ENCODE measurements around the gene BLOC1S3.
A peak's percentile ranks its signal among the peaks of the same experiment; 100 is the strongest.

The BLOC1S3 gene

DNA sequence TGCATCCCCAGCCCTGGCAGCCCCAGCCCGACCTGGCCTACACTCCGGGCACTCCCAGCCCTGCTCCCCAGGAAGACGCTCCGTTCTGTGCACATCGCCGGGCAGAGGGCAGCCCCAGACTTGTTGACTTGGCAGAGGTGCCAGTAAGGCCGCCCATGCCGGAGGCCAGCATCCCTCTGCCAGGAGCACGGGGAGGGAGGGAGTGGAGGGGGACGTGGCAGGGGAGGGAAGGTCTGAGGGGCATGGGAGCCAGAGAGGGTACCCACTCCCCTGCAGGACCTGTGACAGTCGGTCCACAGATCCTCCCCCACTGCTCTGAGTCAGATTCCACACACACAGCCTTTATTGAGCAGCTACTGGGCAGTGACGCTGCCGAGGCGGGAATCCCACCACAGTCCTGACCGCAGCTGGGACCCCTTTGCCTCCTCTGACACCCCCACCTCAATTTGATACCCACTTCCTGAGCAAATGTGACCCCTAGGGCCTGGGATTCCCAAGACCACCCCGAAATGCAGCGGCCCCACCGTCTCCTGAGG, 15.9 kb upstream of the BLOC1S3 start:
- no peak for DNase-seq

DNA sequence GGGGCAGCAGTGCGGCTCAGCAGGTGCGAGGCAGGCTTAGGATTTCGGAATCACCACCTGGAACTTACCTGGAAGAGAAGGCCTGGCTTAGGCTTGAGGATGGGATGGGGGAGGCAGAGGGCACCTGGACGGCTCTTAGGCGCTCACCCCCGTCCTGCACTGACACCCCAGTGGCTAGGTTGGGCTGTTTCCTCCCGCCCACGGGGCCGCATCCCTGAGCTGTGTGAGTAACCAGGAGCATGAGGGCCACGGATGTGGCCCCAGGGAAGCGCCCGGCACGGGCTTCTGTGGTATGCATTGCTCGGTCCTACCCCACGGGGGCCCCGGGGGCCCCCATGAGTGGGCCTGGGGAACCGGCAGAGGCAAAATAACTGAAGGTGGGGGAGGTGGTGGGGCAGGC, 15.4 kb upstream of the BLOC1S3 start:
- no peak for DNase-seq

DNA sequence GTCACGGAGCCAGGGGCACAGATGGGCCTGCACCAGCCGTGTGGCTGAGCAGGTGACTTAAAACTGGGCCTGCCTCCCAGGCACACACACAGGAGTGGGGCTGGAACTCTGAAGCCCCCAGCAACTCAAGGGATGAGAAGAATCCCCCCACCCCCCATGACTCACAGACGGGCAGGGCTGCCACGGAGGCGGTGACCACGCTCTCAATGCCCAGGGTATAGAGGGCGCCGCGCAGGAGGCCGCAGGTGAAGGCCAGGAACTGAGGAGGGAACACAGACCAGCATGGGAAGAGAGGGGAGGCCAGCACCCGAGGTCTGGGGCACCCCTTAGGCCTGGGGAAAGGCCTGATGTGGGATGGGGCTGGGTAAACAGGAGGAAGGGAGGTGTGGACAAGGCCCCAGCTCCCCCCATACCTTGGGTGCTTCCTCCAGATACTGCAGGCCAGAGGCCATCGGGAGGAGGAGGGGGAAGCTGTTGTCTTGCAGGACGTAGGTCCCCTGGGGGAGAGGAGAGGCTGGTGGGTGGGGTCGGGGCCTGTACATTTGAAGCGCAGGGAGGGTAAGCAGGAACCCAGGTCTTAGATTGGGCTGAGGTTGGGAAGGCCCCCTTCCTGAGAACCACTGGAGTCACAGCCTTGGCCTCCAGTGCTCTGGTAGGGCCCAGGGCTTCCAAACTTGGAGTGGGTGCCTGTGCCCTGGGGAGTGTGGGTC, 14.7 kb upstream of the BLOC1S3 start:
- DNase-seq = no peak

DNA sequence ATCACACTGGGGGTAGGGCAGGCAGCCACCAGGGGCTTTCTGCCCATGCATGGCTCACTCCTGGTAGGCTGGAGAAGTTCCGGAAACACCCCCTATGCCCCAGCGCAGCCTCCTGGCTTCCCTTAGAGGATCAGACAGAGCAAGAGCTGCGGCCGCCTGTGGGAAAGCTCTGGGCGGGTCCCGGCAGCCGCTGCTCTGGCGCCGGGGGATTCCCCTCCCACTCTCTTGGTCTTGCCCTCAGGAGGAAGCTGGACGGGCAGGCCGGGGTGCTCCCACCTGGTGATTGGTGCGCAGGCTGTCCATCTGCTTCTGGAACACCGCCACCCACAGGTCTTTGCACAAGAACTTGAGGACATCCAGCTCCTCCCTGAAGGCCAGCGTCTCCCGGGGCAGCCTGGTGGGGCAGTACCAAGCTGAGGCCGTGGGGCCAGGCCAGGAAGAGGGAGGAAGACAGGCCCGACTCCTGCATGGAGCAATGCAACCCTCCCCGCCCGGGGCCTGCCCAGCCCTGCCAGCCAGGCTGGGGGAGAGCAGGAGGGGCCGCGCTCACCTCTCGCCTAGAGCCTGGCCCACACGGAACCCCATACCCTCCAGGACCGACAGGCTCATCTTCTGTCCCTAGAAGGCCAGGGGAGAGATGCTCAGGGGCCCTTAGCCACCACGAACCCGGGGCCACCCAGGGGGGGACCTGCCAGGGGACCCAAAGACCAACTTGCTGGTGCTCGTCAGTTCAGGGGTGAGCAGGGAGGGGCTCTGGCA, 13.8 kb upstream of the BLOC1S3 start:
- no peak for DNase-seq

DNA sequence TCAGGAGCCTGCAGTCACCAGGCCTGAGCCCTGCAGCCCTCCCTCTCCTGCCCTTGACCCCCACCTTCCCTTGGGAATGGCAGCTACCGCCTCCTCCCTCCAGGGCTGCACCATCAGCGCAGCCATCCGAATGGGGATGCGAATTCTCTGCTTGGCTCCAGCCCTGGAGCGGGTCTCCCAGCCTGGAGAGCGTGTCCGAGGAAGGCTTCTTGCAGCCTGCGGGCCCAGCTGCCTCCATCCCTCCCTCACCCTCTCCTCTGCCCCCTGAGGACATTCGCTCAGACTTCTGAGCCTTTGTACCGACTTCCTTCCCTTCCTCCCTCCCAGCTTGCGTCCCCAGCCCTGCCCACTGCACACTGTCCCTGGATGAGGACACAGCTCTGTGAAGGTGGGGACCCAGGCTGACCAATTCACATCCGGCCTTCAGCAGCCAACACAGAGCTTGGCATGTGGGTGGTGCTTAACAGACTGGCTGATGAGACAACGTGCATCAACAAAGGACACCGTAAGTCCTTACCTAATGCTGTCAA, 11.8 kb upstream of the BLOC1S3 start:
- DNase-seq = no peak

DNA sequence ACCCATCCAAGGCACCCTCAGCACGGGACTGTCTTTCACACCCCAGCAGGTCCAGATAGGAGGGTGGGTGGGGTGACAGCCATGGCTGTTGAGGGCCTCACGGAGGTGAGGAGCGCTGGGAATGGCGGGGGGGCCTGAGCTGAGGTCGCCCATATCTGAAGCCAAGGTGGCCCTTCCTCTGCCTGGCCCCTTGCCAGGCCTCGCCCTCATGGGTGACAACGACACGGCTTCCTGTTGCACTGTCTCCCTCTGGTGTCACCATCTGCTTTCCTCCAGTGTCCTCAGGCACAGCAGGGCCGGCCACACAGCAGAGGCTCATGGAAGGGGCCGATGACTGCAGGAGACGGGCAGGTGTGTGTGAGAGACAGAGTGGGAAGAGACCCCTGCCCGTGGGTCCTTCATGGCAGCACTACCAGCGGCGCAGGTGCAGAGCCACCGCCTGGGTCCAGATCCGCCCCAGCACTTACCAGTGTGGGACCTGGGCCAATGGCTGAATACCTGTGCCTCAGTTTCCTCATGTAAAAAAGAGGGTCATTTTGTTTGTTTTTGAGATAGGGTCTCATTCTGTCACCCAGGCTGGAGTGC, 9.7 kb upstream of the BLOC1S3 start:
- peak; percentile 31 for DNase-seq

DNA sequence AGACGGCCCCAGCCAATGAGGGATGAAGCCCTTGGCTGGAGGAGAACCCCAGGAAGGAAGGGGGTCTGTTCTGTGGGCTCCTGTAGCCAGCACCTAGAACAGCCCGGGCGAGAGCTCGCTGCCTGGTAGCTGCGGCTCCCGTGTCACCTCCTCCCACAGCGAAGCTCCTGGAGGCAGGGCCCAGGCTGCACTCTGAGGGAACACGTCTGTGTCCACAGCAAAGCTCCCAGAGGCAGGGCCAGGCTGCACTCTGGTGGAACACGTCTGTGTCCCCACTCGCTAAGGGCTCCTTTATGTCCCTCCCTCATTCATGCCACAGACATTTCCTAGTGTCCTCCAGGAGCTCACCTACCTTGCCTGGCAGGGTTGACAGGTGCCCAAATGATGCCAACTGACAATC, 9.0 kb upstream of the BLOC1S3 start:
- no peak for DNase-seq

DNA sequence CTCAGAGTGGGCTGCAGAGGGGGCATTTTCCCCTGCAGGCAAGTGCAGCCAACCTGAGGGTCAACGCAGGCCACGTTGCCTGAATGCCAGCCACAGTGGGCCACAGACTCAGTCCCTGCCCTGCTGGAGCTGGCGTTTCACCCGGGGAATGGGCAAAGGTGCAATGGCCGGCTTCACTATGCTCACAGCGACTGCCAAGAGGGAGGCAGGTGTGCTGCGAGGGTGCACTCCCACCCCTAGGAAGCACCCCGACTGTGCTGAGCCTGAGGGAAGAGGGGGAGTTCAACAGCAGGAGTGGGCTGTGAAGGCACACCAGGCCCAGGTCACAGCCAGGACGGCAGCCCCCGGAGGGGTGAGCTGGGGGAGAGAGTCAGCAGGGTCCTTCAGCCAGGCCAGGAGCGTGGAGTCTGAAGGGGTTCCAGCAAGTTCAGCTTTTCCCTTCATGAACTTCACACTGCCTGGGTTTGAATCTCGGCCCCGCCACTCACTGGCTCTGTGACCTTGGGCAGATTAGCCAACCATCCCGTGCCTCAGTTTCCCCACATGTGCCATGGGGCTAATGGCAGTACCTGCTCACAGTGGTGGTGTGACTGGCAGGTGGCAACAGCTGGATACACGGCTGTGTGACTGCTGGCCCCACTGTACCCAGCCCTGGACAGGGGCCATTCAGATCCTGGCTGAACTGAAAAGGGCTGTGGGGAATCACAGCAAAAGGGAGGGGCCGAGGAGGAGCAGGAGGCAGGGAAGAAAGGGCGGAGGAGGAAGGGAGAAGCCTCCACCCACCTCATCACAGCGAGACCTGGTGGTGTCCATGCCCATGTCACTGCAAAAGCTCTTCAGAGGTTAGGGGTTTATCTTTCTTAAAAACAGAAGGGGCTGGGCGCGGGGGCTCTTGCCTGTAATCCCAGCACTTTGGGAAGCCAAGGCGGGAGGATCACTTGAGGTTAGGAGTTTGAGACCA, 8.2 kb upstream of the BLOC1S3 start:
- no peak for DNase-seq

DNA sequence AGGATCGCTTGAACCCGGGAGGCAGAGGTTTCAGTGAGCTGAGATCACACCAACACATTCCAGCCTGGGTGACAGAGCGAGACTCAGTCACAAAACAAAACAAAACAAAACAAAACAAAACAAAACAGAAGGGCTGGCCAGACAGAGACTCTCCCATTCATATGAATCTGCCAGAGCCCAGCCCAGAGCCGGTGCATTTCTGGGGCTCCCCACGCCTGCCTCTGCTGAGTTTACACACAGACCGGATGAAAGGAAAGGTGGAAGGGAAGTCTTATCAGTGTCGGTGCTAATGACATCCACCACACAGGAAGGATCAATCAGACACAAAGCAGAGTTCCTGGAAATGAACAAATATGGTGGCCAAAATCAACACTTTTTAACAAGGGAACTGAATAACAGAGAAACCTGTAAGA, 7.4 kb upstream of the BLOC1S3 start:
- DNase-seq = no peak

DNA sequence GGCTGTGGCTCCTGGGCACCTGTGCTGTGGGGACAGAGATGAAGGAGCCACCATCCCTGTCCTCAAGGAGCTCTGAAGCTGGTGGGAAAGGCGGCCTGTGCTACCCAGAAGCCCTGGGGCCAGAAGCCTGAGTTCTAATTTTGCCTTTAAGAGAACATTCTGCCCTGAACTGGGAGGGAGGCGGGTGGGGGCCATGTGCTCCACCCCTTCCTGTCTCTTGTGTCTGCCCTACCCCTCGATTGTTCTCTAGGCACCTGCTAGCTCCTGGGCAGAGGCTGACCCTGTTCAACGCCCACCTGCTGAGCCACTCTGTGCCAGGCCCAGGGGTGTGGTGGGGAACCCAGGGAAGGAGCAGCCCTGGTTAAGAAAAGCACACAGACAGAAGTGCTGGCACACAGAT, 6.4 kb upstream of the BLOC1S3 start:
- DNase-seq = no peak

DNA sequence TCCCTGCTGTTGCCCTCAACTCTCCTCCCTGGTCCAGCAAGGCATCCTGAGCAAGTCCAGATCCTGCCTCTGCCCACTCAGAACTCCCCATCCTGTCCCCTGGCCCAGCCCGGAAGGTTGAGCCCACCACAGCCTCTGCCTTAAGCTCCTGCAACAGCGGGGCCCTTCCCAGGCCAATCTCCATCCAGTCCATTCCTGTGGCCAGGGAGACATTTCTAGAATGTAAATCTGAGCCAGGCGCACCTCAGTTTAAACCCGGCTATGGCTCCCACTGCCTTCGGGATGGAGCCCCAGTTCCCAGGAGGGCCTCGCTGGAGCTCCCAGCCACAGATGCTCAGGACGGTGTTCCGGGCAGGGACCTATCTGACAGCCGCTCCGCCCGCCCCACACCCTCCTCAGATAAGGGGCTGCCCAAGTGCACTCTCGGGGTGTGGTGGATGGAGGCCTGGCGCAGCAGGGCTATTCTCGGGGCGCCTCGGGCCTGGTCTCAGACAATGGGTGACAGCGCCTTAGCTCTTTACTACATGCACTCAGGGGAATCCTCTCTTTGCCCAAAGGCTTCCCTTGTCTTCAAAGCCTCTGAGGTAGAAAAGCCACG, 5.9 kb upstream of the BLOC1S3 start:
- DNase-seq = no peak

DNA sequence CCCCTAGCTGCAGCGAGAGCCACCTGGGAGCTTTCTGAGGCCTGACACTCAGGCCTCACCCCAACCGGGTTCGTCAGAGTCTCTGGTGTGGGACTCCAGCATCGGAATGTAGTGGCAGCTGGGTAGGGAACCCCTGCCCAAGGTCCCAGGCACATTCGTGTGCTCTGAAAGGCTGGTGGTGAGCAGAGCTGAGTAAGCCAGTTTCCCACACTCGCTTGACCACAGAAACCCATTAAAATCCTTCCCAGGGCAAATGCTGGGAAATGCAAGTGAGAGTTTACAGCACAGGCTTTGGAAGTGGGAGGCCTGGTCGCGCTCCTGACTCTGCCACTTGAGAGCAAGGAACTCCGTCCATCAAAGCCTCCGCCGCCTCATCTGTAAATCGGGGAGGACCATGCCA, 4.8 kb upstream of the BLOC1S3 start:
- DNase-seq = no peak

DNA sequence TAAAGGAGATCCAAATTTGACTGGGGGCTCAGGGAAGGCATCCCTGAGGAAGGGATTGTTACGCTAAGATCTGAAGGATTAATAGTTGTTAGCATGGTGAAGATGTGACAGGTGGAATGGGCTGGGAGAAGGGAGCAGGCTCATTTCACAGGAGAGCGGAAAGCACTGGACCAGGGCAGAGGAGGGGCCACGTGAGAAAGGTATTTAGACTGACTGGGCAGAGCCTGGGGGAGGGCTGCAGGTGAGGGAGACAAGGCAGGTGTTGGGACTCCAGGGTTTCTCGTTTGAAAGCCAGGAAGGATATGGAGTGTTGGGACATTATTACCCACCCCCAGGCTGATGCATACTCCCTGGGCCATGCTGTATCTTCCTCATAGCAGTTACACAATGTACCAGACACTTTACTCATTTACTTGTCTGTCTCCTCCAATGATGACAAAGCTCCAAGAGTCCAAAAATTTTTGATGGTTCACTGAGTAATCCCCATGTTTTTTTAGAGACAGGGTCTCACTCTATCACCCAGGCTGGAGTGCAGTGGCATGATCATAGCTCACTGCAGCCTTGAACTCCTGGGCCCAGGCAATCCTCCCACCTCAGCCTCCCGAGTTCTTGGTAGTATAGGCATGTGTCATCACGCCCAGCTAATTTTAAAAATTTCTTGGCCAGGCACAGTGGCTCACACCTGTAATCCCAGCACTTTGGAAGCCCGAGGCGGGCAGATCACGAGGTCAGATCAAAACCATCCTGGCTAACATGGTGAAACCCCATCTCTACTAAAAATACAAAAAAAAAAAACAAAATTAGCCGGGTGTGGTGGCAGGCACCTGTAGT, 2.9 kb upstream of the BLOC1S3 start:
- DNase-seq = no peak

DNA sequence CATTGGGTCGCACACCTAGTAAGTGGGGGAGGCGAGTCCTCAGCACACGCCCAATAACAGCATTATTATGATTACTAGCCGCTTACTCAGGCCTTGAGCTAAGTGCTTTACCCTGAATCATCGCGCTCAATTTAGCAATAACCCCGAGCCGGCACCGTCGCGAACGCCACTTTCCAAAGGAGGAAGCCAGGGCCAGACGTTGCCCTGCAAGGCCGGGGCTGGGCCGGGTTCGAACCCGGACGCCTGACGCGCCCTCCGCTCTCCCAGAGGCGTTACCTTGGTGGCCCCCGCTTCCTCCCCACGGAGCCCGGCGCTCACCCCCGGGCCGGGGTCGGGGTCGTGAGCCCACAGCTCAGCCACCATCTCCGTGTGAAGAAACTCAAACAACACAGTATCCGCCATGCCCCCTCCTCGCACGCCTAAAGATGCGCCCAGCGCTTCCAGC, 745 bp upstream of the BLOC1S3 start, which contains the start of gene TRAPPC6A:
TRAPPC6A (minus strand) TSS at position 421 of the 445 bp plus-strand sequence; CDS start at position 402, 19 bp downstream.
- no peak for DNase-seq

DNA sequence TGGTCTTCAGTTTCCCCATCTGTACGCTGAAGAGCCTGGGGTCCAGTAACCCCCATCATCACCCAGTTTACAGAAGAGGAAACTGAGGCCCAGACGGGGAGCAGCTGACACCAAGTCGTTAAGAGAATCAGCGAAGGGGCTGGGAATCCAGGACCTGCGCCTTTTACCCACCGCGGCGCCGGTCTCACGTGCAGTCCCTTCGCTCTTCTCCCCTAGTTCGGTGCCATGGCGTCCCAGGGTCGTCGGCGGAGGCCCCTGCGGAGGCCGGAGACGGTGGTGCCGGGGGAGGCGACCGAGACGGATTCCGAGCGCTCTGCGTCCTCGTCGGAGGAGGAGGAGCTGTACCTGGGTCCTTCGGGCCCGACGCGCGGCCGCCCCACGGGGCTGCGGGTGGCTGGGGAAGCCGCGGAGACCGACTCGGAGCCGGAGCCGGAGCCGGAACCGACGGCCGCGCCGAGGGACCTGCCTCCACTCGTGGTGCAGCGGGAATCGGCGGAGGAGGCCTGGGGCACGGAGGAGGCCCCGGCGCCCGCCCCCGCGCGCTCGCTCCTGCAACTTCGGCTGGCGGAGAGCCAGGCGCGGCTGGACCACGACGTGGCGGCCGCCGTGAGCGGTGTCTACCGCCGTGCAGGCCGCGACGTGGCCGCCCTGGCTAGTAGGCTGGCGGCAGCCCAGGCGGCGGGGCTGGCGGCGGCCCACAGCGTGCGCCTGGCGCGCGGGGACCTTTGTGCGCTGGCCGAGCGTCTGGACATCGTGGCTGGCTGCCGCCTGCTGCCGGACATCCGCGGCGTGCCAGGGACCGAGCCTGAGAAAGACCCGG, 698 bp downstream of the BLOC1S3 start:
- no peak for DNase-seq

DNA sequence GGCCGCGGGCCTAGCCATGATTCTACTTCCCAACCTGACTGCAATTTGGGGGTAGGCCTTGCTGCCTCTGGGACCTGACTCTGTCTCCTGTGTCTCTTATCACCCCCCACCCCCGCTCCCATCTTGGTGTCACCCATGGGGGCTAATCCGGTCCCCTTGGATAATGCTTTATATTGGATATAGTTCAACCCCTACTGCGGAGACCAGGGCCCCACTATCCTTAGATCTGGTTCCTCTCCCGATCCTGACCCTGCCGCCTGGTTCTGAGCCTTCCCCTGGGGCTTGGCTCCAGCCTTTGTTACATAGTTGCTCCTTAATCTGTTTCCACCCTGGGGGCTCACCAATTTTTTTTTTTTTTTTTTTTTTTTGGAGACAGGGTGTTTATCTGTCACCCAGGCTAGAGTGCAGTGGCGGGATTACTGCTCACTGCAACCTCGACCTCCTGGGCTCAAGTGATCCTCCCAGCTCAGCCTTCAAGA, 1.3 kb downstream of the BLOC1S3 start:
- DNase-seq = no peak

DNA sequence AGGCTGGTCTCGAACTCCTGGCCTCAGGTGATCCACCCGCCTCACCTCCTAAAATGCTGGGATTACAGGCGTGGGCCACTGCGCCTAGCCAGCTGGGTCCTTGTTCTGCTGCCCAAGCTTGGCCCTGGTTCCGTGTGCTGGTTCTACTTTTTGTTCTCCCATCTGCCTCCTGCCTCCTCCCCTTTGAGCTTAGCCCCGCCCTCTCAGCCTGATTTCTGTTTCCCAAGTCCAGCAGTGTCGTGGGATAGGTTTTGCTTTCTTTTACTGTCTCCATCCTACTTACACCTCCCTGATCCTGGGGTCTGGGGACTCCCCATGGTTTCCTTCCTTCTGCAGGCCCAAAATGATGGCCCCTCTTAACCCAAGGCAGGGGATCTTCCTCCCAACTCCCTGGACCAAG, 2.4 kb downstream of the BLOC1S3 start:
- no peak for DNase-seq

DNA sequence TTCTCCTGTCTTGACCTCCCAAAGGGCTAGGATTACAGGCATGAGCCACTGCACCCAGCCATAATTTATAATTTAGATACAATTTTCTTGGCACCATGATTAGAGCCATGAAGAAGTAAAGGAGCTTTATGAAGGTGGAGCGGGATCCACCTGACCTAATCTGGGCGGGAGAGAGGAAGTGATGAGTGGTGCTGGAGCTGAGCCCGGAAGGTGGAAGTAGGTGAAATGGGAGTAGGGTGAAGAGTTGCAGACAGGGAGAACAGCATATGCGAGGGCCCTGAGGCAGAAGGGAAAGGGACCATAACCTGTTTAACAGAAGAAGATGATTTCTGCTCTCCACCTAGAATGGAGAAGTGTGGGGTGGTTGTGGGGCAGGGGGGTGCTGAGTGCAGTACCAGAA, 4.2 kb downstream of the BLOC1S3 start:
- DNase-seq = no peak

DNA sequence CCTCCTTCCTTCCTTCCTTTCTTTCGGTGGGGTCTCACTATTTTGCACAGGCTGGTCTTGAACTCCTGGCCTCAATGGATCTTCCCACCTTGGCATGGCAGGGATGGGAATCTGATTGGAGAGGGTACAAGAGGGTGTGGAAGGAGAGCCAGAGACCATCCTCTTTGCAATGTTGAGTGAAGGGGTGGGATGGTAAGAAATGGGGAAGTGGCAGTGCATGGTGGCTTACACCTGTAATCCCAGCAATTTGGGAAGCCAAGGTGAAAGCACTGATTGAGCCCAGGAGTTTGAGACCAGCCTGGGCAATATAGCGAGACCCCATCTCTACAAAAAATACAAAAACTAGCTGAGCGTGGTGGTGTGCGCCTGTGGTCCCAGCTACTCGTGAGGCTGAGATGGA, 5.5 kb downstream of the BLOC1S3 start:
- DNase-seq = no peak
